Osteoblast (primary cell): Measurements from ENCODE around the gene FIGNL1. TPM values are rescaled to one million over a fixed set of nuclear protein-coding genes. Genes with fewer than 3 reads are reported as not detected.

Experiments used
- DNase-seq: peaks from one replicate; pipeline ENCODE4 v3.0.0; 2011; ENCODE audit warnings: low spot score, mixed read lengths; ENCODE audit not compliant: insufficient read length; ENCODE audit errors: missing footprints
- H2AFZ ChIP-seq: 2 replicates; pipeline ENCODE4 v1.6.0; 2011; ENCODE audit warnings: mild to moderate bottlenecking, low read length
- H3K27ac ChIP-seq: 2 replicates; pipeline ENCODE4 v1.5.1; 2011; ENCODE audit warnings: mild to moderate bottlenecking, low read depth, low read length, moderate library complexity
- H3K27me3 ChIP-seq: 2 replicates; pipeline ENCODE4 v1.6.0; 2012; ENCODE audit warnings: mild to moderate bottlenecking, control low read depth, inconsistent platforms, low read length, moderate library complexity; ENCODE audit not compliant: insufficient read depth
- H3K36me3 ChIP-seq: 2 replicates; pipeline ENCODE4 v1.5.1; 2011; ENCODE audit warnings: mild to moderate bottlenecking, low read length, control low read depth, moderate library complexity; ENCODE audit not compliant: insufficient read depth
- H3K4me1 ChIP-seq: 2 replicates; pipeline ENCODE4 v1.5.1; 2011; ENCODE audit warnings: mild to moderate bottlenecking, low read length, control low read depth, moderate library complexity; ENCODE audit not compliant: insufficient read depth
- H3K4me2 ChIP-seq: 2 replicates; pipeline ENCODE4 v1.6.0; 2011; ENCODE audit warnings: mild to moderate bottlenecking, low read length; ENCODE audit not compliant: insufficient read depth
- H3K4me3 ChIP-seq: fragments of 200-600 bp; sonication (generic); 3 replicates; pipeline ENCODE4 v1.5.1; 2012; ENCODE audit warnings: mild to moderate bottlenecking, low read length, inconsistent platforms; ENCODE audit not compliant: insufficient read depth
- H3K79me2 ChIP-seq: 2 replicates; pipeline ENCODE4 v1.6.0; 2012; ENCODE audit warnings: mild to moderate bottlenecking, low read length, control low read depth, inconsistent platforms; ENCODE audit not compliant: insufficient read depth
- H3K9me3 ChIP-seq: 2 replicates; pipeline ENCODE4 v1.5.1; 2011; ENCODE audit warnings: low read depth, low read length, control low read depth
- H4K20me1 ChIP-seq: 2 replicates; pipeline ENCODE4 v1.6.0; 2012; ENCODE audit warnings: mild to moderate bottlenecking, low read length, control low read depth; ENCODE audit not compliant: insufficient read depth
- total RNA-seq: library from RNA; depleted of rRNA; stranded (reverse); fragments of >200 nt; gene quantifications from 2 replicates; pipeline ENCODE4 v1.2.3, GENCODE V29; 2012
- TF ChIP-seq, protein P1 (sequence below): IDR thresholded peaks from 2 replicates; pipeline ENCODE4 v1.5.1; 2011; ENCODE audit warnings: mild to moderate bottlenecking, low read depth, low read length, moderate library complexity; ENCODE audit errors: extremely low read depth

The FIGNL1 gene
- total RNA-seq, 1 donor = 6.5 TPM

DNA sequence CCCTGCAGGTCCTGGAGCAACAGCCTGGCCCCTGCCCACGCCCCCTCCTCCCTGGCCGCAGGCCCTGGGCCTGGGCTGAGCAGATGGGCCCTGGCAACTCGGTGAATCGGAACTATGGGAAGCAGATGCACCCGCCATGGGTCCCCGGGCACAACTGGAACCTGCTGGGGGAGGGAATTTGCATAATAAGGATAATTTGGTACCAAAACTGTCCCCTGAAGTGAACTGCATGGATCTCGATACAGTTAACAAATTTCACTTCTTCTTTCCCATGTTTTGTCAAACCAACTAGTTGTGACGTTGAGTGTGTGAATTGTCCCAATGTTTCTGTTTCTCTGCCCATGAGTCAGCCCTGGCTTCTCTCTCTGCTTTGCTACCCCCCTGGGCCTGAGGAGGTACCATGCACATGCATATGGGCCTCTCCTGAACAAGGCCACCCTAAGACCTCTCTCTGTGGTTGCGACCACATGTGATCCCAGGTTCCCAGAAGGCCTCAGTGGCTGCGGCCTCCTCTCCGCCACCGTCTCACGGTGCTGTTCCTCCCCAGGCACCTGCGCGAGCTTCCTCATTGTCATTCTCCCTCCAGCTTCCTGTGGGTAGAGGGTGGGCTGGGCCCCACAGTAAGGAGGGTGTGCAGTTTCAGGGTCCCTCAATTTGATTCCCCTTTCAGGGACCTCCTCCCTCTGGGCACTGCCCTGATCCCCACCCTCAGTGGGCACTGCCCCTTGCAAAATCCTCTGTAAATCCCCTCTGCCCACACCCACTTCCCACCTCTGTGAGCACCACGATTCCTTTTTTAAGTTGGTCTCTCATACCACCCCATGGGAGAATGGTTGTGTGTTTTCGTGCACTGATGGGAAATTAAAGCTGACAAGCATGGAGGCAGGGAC lies 40.0 kb downstream of the FIGNL1 start:
- no peaks in the 10 kb centered on the region for H3K4me1 ChIP-seq
- H3K79me2 ChIP-seq = no peaks in the 10 kb centered on the region
- no peaks in the 10 kb centered on the region for H3K9me3 ChIP-seq
- no peak overlapping the region for H3K4me2 ChIP-seq
- no peaks in the 10 kb centered on the region for H4K20me1 ChIP-seq
- no peak overlapping the region for H3K4me3 ChIP-seq
- no peaks in the 10 kb centered on the region for H3K36me3 ChIP-seq
- no peak overlapping the region for H3K27ac ChIP-seq
- no peak for DNase-seq
- H3K27me3 ChIP-seq = peaks cover 4% of the 10 kb centered on the region
- no peak overlapping the region for H2AFZ ChIP-seq
- TF ChIP-seq, protein P1, sequence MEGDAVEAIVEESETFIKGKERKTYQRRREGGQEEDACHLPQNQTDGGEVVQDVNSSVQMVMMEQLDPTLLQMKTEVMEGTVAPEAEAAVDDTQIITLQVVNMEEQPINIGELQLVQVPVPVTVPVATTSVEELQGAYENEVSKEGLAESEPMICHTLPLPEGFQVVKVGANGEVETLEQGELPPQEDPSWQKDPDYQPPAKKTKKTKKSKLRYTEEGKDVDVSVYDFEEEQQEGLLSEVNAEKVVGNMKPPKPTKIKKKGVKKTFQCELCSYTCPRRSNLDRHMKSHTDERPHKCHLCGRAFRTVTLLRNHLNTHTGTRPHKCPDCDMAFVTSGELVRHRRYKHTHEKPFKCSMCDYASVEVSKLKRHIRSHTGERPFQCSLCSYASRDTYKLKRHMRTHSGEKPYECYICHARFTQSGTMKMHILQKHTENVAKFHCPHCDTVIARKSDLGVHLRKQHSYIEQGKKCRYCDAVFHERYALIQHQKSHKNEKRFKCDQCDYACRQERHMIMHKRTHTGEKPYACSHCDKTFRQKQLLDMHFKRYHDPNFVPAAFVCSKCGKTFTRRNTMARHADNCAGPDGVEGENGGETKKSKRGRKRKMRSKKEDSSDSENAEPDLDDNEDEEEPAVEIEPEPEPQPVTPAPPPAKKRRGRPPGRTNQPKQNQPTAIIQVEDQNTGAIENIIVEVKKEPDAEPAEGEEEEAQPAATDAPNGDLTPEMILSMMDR = no peak

DNA sequence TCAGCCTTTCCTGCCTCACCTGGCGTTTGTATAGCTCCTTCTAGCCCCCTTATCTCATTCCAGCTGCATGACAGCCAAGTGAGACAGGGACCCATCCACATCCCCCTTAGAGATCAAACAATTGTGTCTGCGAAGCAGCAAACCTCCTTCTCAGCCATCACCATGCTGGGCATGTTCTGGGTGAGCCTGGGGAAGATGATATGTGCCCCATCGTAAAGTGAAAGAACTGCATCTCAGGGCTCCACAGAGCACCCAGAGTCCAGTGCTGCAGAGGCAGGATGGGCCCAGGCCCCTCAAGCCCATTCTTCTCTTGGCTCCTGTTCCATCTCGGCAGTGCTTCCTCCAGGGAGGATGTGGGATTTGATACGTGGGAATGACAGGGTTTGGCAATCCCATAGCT lies 43.2 kb downstream of the FIGNL1 start:
- TF ChIP-seq, protein P1 = no peak
- Histone ChIP-seq H3K36me3 (no peaks in the 10 kb centered on the region), H3K4me2 (no peak overlapping the region)

DNA sequence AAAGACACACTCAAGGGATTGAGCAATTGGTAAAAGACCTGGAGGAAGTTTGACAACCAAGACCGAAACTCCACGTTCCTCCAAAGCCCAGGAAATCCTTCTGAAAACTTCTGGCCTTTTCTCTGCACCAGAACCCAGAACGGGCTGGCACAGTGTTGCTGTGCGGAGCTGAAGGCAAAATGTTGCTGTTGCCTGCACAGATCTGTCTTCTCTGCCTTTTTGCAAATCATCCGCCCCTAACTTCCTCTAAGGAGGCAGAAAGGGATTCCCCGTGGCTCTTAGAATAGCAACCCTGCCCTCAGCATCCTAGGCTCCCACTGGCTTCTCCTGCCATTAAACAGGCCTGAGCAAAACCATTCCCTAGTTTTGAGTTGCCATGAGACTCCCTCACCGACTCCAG lies 44.9 kb downstream of the FIGNL1 start:
- H4K20me1 ChIP-seq = no peaks in the 10 kb centered on the region
- no peak overlapping the region for H3K4me3 ChIP-seq
- H3K27me3 ChIP-seq = peaks cover 16% of the 10 kb centered on the region
- no peaks in the 10 kb centered on the region for H3K9me3 ChIP-seq
- no peaks in the 10 kb centered on the region for H3K79me2 ChIP-seq
- no peaks in the 10 kb centered on the region for H3K36me3 ChIP-seq
- no peaks in the 10 kb centered on the region for H3K4me1 ChIP-seq
- no peak overlapping the region for H3K4me2 ChIP-seq
- H2AFZ ChIP-seq = no peak overlapping the region
- no peak for DNase-seq
- TF ChIP-seq, protein P1 = no peak
- no peak overlapping the region for H3K27ac ChIP-seq

More for the DNA sequence above, 43.2 kb downstream of the FIGNL1 start:
- Histone ChIP-seq H2AFZ (no peak overlapping the region), H3K79me2 (no peaks in the 10 kb centered on the region), H3K4me3 (no peak overlapping the region), H3K9me3 (no peaks in the 10 kb centered on the region), H3K27me3 (peaks cover 7% of the 10 kb centered on the region), H3K27ac (no peak overlapping the region), H4K20me1 (no peaks in the 10 kb centered on the region), H3K4me1 (no peaks in the 10 kb centered on the region)
- DNase-seq = no peak

DNA sequence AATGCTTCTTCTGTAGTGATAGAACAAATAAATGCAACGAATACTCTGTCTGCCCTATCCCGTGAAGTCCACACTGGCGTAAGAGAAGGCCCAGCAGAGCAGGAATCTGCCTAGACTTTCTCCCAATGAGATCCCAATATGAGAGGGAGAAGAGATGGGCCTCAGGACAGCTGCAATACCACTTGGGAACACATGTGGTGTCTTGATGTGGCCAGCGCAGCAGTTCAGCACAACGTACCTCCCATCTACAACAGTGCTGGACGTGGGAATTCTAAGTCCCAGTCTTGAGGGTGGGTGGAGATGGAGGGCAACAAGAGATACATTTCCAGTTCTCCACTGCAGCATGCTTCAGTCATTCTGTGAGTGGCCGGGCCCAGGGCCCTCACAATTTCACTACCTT lies 45.8 kb downstream of the FIGNL1 start:
- Histone ChIP-seq H4K20me1 (no peaks in the 10 kb centered on the region), H3K4me2 (no peak overlapping the region), H3K4me1 (no peaks in the 10 kb centered on the region), H2AFZ (no peak overlapping the region), H3K36me3 (no peaks in the 10 kb centered on the region), H3K27me3 (peaks cover 24% of the 10 kb centered on the region), H3K9me3 (no peaks in the 10 kb centered on the region), H3K27ac (no peak overlapping the region), H3K4me3 (no peak overlapping the region), H3K79me2 (no peaks in the 10 kb centered on the region)
- TF ChIP-seq, protein P1 = no peak
- no peak for DNase-seq
